Effector CD8-positive, alpha-beta T cell (primary cell): ENCODE data around the gene CRB2.

Experiments used
- DNase-seq: peaks from one replicate; lab custom pipeline; 2025; lab: John Stamatoyannopoulos, UW

The CRB2 gene

DNA sequence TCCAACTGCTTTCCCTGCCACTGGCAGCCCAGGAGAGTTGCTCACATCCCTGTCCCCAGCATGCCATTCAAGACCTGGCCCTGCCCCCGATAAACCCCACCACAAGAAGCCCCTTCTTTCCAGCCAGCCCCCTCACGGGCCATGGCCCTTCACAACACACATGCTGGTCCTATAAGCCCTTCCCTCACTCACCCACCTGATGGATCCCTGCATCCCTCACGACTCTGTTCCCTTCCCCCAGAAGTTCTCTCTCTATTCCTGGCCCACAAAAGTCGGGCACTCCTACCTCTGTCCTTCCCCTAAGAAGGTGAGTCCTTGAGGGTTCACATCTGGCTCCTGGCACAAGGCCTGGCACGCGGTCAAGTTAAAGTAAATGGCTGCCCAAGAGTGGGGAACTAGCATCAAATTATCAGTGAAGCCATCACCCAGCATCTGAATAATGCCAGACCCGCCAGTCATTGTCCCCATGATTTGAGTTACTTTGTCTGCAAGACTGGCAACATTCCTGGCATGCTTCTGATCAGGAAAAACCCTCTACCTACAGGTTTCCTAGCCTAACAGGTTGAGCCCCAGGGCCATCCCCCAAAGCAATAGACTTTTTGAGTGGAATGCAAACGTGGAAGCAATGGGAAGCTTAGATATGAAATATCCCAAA is 65.9 kb downstream of the CRB2 start:
- DNase-seq = no peak

DNA sequence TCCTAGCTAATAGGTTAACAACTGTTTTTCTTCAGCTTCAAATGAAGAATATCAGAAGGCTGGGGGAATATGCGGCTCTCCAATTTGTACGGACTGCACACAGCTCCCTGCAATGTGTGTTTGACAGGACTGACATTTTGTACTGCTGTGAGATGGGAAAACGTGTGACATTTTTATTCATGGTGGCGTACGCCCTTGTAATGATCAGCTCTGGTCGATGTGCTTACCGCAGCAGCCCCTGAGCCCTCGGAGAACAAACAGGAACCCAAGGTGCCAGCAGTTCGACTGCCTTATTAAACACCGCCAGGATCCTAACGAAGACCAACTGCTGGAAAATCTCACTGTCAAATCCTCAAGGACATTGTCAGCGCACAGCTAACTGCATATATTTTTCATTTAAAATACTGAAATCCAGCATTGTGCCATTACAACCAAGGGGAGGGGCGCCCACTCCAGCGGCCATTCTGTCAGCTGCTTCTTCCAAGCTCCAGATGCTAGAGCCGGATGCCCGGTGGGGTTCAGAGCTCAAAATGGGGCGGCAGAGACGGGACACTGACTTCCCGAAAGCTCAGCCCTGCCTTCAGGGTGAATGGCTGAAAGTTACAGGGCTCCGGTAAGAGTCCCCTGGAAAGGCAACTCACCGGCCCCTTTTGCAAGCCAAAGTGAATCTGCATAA is 66.8 kb downstream of the CRB2 start:
- DNase-seq = no peak

DNA sequence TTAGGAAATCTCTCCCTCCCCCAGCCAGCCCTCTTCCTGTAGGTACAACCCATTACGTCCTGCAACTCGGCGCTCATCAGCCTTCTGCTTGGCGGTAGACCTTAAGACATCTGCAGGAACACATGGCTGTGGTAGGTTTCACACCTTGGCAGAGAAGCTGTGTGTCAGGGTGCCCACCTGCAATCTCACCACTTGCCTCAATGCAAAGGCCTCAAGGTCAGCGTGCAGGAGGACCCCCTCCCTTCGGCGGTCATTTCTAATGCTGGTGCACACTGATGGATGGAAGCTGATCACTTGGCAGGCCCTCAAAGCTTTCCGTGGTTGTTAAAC is 67.3 kb downstream of the CRB2 start:
- DNase-seq = no peak

DNA sequence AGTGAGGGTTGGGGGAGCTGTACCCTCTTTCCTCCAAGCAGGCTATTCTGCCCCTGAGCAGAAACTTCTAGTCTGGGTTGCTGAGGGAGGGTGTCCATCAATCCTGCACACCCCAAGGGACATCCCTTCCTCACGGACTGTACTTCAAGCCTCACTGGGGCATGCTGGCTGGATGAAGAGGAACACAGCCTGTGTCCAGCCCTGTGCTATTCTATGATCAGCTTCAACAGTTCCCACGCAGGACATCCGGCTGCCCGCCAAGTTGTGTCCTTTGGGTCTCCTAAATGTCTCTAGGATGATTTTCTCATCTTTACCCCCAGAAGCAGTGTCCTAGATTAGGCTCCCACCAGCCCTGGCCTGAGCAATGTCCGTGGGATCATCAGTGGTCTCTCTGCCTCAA is 68.1 kb downstream of the CRB2 start:
- DNase-seq = no peak

DNA sequence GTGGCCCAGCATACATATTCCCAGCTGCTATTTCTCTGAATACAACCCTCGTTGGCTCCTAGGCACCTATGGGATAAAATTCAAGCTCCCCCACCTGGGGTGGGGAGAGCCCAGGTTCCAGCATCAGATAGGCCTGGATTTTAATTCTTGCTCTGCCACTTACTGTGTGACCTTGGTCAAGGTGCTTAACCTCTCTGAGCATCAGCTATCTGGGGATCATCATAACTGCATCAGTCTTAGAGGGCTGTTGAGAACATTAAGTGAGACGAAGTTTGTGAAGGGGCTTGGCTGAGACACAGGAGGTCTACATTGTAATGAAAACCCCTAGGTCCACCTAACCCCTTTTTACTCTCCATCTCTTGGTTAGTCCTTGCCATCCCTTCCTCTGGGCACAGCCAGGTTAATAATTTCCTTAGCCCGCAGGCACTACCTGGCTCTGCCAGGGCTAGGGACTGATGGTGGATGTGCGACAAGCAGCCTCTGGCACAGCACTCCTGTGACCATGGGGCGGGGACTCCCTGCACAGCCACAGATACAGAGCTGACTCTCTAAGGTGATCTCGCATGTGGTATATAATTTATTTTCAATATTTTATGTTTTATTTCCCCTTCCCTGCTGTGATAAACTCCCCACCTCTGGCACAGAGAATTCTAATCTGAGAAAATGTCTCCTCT is 68.7 kb downstream of the CRB2 start:
- no peak for DNase-seq

DNA sequence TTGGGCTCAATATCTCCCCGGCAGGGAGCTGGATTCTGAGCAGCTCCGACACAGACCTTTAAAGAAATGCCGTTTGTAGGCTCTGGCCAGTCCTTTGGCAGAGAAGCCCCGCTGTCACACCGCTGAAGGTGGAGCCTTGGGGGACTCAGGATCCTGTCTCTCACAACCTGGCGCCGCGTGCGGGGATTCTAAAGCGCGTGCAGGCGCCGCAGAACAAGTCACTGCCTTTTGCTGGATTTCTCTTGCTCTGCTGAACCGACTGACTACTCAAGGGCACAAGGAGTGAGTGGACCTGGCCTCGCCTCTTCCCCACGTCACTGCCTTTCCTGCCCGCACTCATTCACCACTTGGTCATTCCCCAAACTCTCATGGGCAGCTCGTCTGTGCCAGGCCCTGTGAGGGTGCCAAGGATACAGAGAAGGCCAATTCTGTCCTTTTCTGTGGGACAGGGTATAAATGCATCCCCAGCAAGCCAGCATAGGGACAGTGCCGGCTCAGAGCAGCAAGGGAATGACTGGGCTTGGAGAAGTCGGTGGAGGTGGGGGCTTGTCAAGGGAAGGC is 69.3 kb downstream of the CRB2 start:
- no peak for DNase-seq

DNA sequence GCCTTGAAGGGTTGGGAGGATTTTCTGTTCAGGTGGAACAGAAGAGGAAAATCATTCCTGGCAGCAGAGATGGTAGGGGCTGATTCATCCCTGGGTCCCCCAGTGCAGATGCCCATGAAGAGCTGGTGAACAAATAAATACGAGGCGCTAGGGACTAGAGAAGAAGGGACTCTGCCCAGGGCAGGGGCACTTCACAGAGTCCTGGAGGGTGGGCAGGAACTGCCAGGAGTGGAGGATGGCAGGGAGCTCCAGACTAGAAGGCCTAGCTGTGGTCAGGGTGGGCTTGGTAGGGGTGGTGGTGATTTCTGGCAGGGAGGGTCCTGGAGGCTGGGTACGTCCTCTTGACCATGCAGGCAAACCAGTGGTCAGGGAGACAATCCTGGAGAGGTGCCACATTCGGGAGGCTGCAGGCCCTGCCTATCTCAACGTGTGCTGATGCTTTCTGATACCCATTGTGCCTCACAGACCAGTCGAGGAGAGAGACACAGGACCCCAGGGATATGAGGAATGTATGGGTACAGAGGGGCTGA is 69.9 kb downstream of the CRB2 start:
- no peak for DNase-seq

DNA sequence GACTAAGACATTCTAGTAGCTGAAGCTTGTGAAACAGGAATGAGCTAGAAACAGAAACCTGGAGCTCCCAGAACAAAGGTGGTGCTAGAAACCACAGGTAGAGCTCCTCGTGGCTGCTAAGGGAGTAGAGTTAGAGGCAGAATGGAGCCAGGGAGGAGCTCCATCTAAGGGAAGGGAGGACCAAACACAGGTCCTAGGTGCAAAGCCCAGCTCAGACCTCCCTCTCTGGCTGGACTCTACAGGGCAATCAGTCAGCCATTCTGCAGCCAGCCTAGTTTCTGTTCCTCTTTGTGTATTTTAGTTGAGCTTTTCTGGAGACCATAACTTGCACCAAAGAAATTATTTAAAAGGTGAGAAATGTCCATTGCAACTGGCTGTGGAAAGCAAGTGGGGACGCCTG is 70.4 kb downstream of the CRB2 start:
- no peak for DNase-seq
